TTC549 (cell line): ENCODE data around the gene USP27X.

Experiments
- FAIRE-seq: peaks from 2 replicates; lab custom pipeline; 2012; peaks lifted over from hg19 to GRCh38; lab: Jason Lieb, UNC

The USP27X gene

GRCh38 chrX:49884290-49884862 lies 5.1 kb downstream of the USP27X start:
- peak; percentile 49 for FAIRE-seq

GRCh38 chrX:49892542-49892941 lies 13.3 kb downstream of the USP27X start:
- no peak for FAIRE-seq

- no peak for FAIRE-seq
Observed at GRCh38 chrX:49896951-49897350, 17.7 kb downstream of the USP27X start.

GRCh38 chrX:49901048-49901447 lies 21.8 kb downstream of the USP27X start:
- FAIRE-seq, result no peak

GRCh38 chrX:49910344-49910743 lies 31.1 kb downstream of the USP27X start:
- no peak for FAIRE-seq

GRCh38 chrX:49912086-49912485 lies 32.8 kb downstream of the USP27X start:
- FAIRE-seq, result no peak

- FAIRE-seq, result no peak
Observed at GRCh38 chrX:49912861-49913260, 33.6 kb downstream of the USP27X start.

GRCh38 chrX:49915361-49916222 lies 36.3 kb downstream of the USP27X start:
- FAIRE-seq, result peak; percentile 38

- no peak for FAIRE-seq
Observed at GRCh38 chrX:49919617-49920016, 40.3 kb downstream of the USP27X start.

GRCh38 chrX:49921109-49921508 lies 41.8 kb downstream of the USP27X start:
- no peak for FAIRE-seq

GRCh38 chrX:49922291-49923241 lies 43.3 kb downstream of the USP27X start, which contains the start of gene CLCN5:
Gene CLCN5 (plus strand): TSS chrX:49922596. CDS start chrX:49925299, 2,703 bp downstream.
- FAIRE-seq, result peak; percentile 56

- FAIRE-seq, result no peak
Observed at GRCh38 chrX:49925176-49925575, 45.9 kb downstream of the USP27X start.

- FAIRE-seq, result no peak
Observed at GRCh38 chrX:49930039-49930438, 50.8 kb downstream of the USP27X start.
